Sigmoid colon (tissue), 4 donors: ENCODE results near the gene MAML3.

Source experiments
- POLR2A ChIP-seq, 2 donors: fragments of 450-650 bp; IDR thresholded peaks; one replicate each; pipeline ENCODE4 v1.6.1; 2016; ENCODE audit warnings: antibody characterized with exemption in 2 of 2, mild to moderate bottlenecking in 2 of 2, moderate library complexity in 2 of 2
- POLR2AphosphoS5 ChIP-seq, 4 donors: sonication (generic); formaldehyde crosslinking; IDR thresholded peaks; one replicate each; pipeline ENCODE4 v1.6.1; 2017; ENCODE audit warnings: antibody characterized with exemption in 4 of 4
- TF ChIP-seq, protein P1 (sequence below), 4 experiments: fragments of 450-650 bp in 3 of 4; fragments of 200-600 bp in 1 of 4; IDR thresholded peaks; one replicate each; pipeline ENCODE4 v1.5.1; 2016 to 2019; ENCODE audit warnings: antibody characterized with exemption in 4 of 4, mild to moderate bottlenecking in 3 of 4, moderate library complexity in 2 of 4

GRCh38 chr4:139809757-139810140, 344.2 kb downstream of the MAML3 start:
- TF ChIP-seq, protein P1, sequence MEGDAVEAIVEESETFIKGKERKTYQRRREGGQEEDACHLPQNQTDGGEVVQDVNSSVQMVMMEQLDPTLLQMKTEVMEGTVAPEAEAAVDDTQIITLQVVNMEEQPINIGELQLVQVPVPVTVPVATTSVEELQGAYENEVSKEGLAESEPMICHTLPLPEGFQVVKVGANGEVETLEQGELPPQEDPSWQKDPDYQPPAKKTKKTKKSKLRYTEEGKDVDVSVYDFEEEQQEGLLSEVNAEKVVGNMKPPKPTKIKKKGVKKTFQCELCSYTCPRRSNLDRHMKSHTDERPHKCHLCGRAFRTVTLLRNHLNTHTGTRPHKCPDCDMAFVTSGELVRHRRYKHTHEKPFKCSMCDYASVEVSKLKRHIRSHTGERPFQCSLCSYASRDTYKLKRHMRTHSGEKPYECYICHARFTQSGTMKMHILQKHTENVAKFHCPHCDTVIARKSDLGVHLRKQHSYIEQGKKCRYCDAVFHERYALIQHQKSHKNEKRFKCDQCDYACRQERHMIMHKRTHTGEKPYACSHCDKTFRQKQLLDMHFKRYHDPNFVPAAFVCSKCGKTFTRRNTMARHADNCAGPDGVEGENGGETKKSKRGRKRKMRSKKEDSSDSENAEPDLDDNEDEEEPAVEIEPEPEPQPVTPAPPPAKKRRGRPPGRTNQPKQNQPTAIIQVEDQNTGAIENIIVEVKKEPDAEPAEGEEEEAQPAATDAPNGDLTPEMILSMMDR (IDR thresholded peaks at IDR 0.05), result no peak
- TF ChIP-seq POLR2A (IDR thresholded peaks at IDR 0.05) (no peak), POLR2AphosphoS5 (IDR thresholded peaks at IDR 0.05) (no peak)
